Breast epithelium (tissue), 3 donors: ENCODE data around the gene B3GNT7.
"Not testable (repeated sequence)": the region's sequence is repeated elsewhere in the genome, so short reads cannot be mapped to it uniquely, and the experiment has no call there.

Source experiments
- CTCF ChIP-seq, 3 donors: fragments of 450-650 bp; IDR thresholded peaks; one replicate each; pipeline ENCODE4 v1.5.1; 2016 to 2017; ENCODE audit warnings: antibody characterized with exemption in 3 of 3, mild to moderate bottlenecking in 3 of 3, moderate library complexity in 3 of 3
- POLR2A ChIP-seq: fragments of 450-650 bp; IDR thresholded peaks from one replicate; pipeline ENCODE4 v1.6.1; 2016; ENCODE audit warnings: antibody characterized with exemption, mild to moderate bottlenecking, moderate library complexity

DNA sequence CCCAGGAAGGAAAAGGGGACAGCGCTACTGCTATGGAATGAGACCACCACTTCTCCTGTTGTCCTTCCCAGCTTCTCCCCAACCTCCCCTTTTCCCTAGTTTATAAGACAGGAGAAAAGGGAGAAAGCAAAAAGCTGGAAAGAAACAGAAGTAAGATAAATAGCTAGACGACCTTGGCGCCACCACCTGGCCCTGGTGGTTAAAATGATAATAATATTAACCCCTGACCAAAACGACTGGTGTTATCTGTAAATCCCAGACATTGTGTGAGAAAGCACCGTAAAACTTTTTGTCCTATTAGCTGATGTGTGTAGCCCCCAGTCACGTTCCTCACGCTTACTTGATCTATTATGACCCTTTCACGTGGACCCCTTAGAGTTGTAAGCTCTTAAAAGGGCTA, 5.2 kb downstream of the B3GNT7 start:
- TF ChIP-seq POLR2A; CTCF (IDR thresholded peaks at IDR 0.05): not testable (repeated sequence)
